Sigmoid colon (tissue), 4 donors: ENCODE results near the gene CNIH3.

Experiments used
- EP300 ChIP-seq, 4 donors: sonication (generic); formaldehyde crosslinking; IDR thresholded peaks; one replicate each; pipeline ENCODE4 v1.6.1; 2017; ENCODE audit warnings: antibody characterized with exemption in 4 of 4
- POLR2A ChIP-seq, 2 donors: fragments of 450-650 bp; IDR thresholded peaks; one replicate each; pipeline ENCODE4 v1.6.1; 2016; ENCODE audit warnings: antibody characterized with exemption in 2 of 2, mild to moderate bottlenecking in 2 of 2, moderate library complexity in 2 of 2
- POLR2AphosphoS5 ChIP-seq, 4 donors: sonication (generic); formaldehyde crosslinking; IDR thresholded peaks; one replicate each; pipeline ENCODE4 v1.6.1; 2017; ENCODE audit warnings: antibody characterized with exemption in 4 of 4
- TF ChIP-seq, protein P1 (sequence below), 4 experiments: fragments of 450-650 bp in 3 of 4; fragments of 200-600 bp in 1 of 4; IDR thresholded peaks; one replicate each; pipeline ENCODE4 v1.5.1; 2016 to 2019; ENCODE audit warnings: antibody characterized with exemption in 4 of 4, mild to moderate bottlenecking in 3 of 4, moderate library complexity in 2 of 4

DNA sequence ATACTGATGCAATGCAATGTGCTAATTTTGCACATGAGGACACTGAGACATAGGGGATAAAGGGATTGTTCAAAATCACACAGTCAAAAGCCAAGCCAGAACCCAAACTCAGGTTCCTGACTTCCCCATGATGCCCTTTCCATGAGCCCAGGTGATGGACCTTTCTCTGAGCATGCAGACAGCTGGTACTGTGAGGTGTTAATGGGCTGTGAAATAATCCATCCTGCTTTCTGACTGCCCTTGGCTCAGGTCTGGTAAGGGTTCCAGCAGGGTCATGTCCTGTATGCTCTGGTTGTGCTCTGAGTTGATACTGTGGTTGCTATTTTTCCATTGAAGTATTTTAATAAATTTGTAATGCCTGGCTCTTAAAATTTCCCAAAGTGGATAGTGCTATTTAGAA lies 50.0 kb downstream of the CNIH3 start:
- TF ChIP-seq, protein P1, sequence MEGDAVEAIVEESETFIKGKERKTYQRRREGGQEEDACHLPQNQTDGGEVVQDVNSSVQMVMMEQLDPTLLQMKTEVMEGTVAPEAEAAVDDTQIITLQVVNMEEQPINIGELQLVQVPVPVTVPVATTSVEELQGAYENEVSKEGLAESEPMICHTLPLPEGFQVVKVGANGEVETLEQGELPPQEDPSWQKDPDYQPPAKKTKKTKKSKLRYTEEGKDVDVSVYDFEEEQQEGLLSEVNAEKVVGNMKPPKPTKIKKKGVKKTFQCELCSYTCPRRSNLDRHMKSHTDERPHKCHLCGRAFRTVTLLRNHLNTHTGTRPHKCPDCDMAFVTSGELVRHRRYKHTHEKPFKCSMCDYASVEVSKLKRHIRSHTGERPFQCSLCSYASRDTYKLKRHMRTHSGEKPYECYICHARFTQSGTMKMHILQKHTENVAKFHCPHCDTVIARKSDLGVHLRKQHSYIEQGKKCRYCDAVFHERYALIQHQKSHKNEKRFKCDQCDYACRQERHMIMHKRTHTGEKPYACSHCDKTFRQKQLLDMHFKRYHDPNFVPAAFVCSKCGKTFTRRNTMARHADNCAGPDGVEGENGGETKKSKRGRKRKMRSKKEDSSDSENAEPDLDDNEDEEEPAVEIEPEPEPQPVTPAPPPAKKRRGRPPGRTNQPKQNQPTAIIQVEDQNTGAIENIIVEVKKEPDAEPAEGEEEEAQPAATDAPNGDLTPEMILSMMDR (IDR thresholded peaks at IDR 0.05) = no peak
- TF ChIP-seq EP300 (IDR thresholded peaks at IDR 0.05) = no peak
- TF ChIP-seq POLR2A (IDR thresholded peaks at IDR 0.05) = no peak
- TF ChIP-seq POLR2AphosphoS5 (IDR thresholded peaks at IDR 0.05) = no peak
